Activated effector memory CD4-positive, alpha-beta T cell treated with anti-CD3 and anti-CD28 coated beads, Interleukin-2, amount 50 U/mL, for 16 hours (primary cell): Measurements from ENCODE around the gene IFNK.

Experiments used
- DNase-seq: peaks from one replicate; pipeline ENCODE4 v3.0.0-alpha.2; 2020

Gene IFNK

DNA sequence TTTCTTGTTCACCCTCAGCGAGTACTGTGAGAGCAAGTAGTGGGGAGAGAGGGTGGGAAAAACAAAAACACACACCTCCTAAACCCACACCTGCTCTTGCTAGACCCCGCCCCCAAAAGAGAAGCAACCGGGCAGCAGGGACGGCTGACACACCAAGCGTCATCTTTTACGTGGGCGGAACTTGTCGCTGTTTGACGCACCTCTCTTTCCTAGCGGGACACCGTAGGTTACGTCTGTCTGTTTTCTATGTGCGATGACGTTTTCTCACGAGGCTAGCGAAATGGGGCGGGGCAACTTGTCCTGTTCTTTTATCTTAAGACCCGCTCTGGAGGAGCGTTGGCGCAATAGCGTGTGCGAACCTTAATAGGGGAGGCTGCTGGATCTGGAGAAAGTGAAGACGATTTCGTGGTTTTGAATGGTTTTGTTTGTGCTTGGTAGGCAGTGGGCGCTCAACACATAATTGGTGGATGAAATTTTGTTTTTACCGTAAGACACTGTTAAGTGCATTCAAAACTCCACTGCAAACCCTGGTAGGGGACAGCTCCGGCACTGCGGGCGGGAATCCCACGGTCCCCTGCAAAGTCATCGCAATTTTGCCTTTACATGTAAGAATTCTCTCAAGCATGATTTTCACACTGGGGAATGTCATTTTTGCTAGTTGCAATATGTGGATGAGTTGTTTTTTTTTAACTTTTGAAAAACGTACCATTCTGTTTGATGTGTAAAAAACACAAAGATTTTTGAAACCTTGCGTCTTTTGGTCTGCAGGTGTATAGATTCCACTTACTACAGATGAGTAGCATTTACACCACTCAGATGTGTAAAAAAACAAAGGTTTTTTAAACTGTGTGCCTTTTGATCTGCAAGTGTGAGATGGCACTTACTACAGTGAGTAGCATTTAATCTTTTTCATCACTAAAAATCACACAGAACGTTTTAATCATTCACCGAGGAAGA, 49.8 kb downstream of the IFNK start:
- peak; percentile 97 for DNase-seq
